Stimulated activated CD4-positive, alpha-beta T cell treated with anti-CD3 and anti-CD28 coated beads, Interleukin-2, amount 100 ng/mL, for 48 hours (primary cell): Measurements from ENCODE around the gene PDXK.

Experiments
- DNase-seq, 2 donors: peaks; one replicate each; pipeline ENCODE4 v3.0.0-alpha.2; 2020

Gene PDXK

DNA sequence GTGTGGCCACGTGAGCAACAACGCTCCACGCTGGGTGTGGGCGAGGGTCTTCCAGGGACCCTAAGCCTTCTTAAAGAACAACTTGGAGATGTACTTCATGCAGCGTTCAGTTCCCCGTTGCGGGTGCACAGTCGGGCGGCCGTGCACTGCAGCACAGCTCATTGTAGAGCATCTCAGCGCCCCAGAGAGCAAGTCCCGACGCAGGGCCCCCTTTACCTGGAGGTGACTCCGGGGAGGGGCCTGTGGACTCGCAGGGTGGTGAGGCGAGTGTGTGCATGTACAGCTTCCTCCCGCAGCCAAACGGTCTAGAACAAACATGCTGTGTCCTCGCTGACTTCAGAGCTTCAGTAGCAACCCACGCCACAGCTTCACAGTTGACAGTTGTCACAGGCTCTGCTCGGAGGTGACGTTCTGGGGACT lies 89.9 kb downstream of the PDXK start:
- no peak for DNase-seq

DNA sequence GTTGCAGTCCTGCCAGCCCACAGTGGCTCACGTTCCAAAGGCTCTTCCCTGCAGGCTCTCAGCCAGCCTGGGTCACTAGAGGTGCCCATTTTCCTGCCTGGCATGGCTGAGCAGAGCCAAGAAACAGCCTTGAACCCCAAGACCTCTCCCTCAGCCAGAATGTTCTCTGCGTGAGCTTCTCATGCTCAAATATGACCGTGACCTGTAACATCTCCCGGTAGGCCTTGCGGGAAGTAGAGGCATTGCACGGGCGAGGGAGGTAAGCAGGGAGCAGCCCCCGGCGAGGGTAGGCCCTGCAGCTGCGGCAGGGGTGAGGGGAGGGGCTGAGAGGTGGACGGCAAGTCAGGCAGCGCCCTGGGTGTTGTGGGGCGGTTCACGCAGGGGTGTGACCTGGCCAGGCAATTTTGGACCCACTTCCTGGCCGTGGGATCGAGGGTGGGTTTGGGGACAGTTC lies 90.4 kb downstream of the PDXK start:
- DNase-seq, result no peak

DNA sequence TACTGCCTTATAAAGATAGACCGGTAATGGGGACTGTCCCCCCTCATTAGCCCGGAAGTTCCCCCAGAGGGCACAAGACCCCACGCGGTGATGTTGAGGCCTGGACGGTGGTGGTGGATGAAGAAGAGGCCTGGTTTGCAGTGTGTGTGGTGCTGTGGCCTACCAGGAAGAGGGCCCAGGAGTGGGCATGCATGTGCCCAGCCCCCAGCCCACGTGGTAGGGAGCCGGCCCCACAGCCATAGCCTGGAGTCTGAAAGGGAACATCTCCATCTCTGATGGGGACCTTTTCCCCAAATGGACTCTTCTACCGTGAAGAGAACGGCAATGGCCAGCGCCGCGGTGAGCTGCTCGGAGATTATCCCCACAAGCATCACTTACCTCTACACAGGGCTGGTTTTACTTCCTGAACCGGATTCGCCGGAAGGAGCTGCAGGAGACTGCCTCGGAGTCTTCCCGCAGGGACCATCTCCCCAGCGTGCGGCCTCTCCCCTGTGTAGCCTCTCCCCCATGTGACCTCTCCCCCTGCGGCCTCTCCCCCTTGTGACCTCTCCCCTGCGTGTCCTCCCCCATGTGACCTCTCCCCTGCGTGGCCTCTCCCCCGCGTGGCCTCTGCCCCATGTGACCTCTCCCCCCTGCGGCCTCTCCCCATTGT lies 91.0 kb downstream of the PDXK start:
- no peak for DNase-seq

DNA sequence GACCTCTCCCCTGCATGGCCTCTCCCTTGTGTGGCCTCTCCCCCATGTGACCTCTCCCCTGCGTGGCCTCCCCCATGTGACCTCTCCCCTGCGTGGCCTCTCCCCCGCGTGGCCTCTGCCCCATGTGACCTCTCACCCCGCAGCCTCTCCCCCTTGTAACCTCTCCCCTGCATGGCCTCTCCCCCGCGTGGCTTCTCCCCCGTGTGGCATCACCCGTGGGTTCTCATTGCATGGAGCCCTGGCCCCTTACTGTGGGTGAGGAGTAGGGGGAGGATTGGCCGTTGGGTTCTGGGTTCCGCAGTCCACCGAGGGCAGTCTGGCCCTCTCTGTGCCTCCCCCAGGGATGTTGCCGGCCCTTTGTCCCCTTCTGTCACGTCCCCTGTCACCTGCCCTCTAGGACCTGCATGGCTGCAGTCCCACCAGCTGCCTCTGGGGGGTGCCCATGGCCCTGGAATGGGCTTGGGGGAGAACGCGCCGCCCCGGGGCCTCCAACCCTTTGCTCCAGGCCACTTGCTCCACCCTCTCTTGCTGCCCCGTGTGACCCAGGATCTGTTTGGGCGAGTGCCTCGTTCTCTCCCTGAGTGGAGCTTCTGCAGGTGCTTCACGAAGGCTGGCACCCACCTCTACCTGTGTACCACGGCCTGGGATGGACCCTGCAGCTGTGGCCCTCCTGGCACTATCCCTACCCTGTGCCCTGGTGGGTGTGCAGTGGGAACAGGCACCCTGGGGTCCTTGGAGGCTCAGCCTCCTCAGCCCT lies 91.8 kb downstream of the PDXK start:
- DNase-seq, result peak; percentile 98 to 99

DNA sequence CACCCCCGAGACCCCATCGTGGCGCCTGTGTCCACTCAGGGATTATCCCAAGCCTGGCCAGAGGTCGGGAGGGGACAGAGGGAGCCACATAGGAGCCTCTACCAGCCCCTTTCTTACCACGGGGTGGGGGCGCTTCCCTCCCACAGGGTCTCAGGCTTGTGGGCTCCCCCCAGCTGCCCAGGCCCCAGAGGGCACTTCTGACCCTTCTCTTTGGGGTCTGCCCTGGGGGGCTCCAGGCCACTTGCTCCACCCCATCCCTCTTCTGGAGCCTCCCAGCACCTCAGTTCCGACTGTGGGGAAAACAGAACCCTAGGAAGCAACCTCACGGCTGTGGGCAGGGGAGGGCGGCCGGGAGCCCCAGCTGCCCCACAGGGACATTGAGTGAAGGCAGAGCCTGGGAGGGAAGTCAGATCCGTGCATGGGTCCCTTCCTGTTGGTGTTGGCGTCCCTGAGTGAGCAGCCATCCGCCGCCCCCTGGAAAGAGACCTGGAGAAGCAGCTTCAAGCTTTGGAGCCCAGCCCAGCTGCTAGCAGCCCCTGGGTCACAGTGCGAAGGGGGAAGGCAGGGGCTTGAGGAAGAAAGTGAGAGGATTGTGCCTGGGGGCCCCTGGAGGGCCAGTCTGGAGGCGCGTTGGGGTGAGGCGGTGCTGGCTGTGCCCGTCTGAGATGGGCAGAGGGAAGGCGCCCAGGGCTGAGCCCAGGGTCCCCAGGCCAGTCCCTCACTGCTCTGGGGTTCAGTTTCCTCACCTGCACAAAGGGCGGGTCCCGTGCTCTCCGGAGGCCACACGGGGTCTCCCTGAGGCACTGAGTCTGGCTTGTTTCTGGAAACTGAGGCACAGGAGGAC lies 92.6 kb downstream of the PDXK start:
- DNase-seq, result no peak
